ENCODE results near the gene LYPLAL1.
"Not testable (repeated sequence)": the region's sequence is repeated elsewhere in the genome, so short reads cannot be mapped to it uniquely, and the experiment has no call there.

LYPLAL1 gene

GRCh38 chr1:219171192-219171935, 2.3 kb upstream of the LYPLAL1 start:
- no peak for DNase-seq

- no peak for DNase-seq
These were observed 857 bp upstream of the LYPLAL1 start for GRCh38 chr1:219172821-219173220.

GRCh38 chr1:219173434-219173757, 282 bp upstream of the LYPLAL1 start:
- no peak for DNase-seq

GRCh38 chr1:219174460-219175211, 958 bp downstream of the LYPLAL1 start:
- peak in 1 of 2 experiments; percentile 29 for DNase-seq

- DNase-seq, result no peak
These were observed 1.5 kb downstream of the LYPLAL1 start for GRCh38 chr1:219175212-219175564.

- DNase-seq, result no peak
These were observed 2.5 kb downstream of the LYPLAL1 start for GRCh38 chr1:219176168-219176567.

GRCh38 chr1:219177363-219177762, 3.7 kb downstream of the LYPLAL1 start:
- DNase-seq, result no peak

- DNase-seq, result no peak
These were observed 4.3 kb downstream of the LYPLAL1 start for GRCh38 chr1:219177940-219178339.

GRCh38 chr1:219179293-219179692, 5.6 kb downstream of the LYPLAL1 start:
- DNase-seq, result peak; percentile 9 to 19

- DNase-seq, result no peak
These were observed 10.7 kb downstream of the LYPLAL1 start for GRCh38 chr1:219184337-219184736.

- DNase-seq, result no peak
These were observed 11.9 kb downstream of the LYPLAL1 start for GRCh38 chr1:219185486-219186117.

- peak; percentile 56 to 73 for DNase-seq
These were observed 14.7 kb downstream of the LYPLAL1 start for GRCh38 chr1:219188331-219188803.

GRCh38 chr1:219189021-219189824, 15.5 kb downstream of the LYPLAL1 start:
- peak in 1 of 2 experiments; percentile 6 for DNase-seq

GRCh38 chr1:219189952-219190351, 16.3 kb downstream of the LYPLAL1 start:
- DNase-seq, result no peak

GRCh38 chr1:219190605-219191004, 16.9 kb downstream of the LYPLAL1 start:
- DNase-seq, result no peak

- not testable (repeated sequence) for DNase-seq
These were observed 22.2 kb downstream of the LYPLAL1 start for GRCh38 chr1:219195833-219196232.

GRCh38 chr1:219201656-219202055, 28.0 kb downstream of the LYPLAL1 start:
- no peak for DNase-seq

GRCh38 chr1:219202567-219202966, 28.9 kb downstream of the LYPLAL1 start:
- no peak for DNase-seq

- DNase-seq, result no peak
These were observed 32.7 kb downstream of the LYPLAL1 start for GRCh38 chr1:219206350-219206749.

GRCh38 chr1:219209578-219209977, 35.9 kb downstream of the LYPLAL1 start:
- no peak for DNase-seq

GRCh38 chr1:219210067-219210466, 36.4 kb downstream of the LYPLAL1 start:
- DNase-seq, result no peak

- DNase-seq, result no peak
These were observed 41.8 kb downstream of the LYPLAL1 start for GRCh38 chr1:219215477-219215876.

GRCh38 chr1:219220945-219221344, 47.3 kb downstream of the LYPLAL1 start:
- DNase-seq, result no peak
